Thyroid gland (tissue), 4 donors: ENCODE data around the gene ADO.

Source experiments
- POLR2A ChIP-seq, 2 donors: fragments of 450-650 bp; IDR thresholded peaks; one replicate each; pipeline ENCODE4 v1.6.1; 2017; ENCODE audit warnings: antibody characterized with exemption in 2 of 2, mild to moderate bottlenecking in 2 of 2, moderate library complexity in 1 of 2
- TF ChIP-seq, protein P1 (sequence below), 6 experiments: fragments of 200-600 bp in 3 of 6; fragments of 450-650 bp in 3 of 6; sonication (generic) in 3 of 6; IDR thresholded peaks; one replicate each; pipeline ENCODE4 v1.5.1; 2016 to 2019; ENCODE audit warnings: antibody characterized with exemption in 6 of 6, mild to moderate bottlenecking in 2 of 6, inconsistent platforms in 1 of 6, moderate library complexity in 1 of 6

DNA sequence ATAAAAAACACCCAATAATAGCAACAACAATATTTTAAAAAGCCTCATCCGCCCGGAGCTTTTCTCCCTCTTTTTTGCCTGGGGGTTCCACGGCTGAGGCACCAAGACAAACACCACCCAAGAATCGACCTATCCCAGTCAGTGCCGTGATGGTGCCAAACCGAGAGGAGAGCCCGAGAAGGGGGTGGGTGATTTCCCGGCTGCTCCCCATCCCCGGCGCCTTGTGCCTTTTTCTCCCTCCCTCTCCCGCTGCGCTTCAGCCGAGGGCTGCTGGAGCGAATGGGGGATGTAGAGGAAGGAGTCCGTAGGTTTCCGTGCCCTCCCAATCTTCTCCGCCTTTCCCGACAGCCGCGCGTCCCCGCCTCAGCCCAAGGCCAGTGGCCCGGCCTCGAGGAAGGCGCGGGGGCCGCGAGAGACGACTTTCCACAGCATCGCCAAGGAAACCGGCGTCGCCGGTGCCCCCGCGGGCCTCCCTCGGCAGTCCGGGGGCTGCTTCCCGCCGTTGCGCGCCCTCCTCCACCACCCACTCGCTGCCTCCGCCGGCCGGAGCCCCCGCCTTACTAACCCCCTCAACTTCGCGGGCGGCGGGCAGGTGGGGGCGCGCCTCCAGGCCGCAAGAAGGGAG is 10.3 kb downstream of the ADO start:
- TF ChIP-seq, protein P1, sequence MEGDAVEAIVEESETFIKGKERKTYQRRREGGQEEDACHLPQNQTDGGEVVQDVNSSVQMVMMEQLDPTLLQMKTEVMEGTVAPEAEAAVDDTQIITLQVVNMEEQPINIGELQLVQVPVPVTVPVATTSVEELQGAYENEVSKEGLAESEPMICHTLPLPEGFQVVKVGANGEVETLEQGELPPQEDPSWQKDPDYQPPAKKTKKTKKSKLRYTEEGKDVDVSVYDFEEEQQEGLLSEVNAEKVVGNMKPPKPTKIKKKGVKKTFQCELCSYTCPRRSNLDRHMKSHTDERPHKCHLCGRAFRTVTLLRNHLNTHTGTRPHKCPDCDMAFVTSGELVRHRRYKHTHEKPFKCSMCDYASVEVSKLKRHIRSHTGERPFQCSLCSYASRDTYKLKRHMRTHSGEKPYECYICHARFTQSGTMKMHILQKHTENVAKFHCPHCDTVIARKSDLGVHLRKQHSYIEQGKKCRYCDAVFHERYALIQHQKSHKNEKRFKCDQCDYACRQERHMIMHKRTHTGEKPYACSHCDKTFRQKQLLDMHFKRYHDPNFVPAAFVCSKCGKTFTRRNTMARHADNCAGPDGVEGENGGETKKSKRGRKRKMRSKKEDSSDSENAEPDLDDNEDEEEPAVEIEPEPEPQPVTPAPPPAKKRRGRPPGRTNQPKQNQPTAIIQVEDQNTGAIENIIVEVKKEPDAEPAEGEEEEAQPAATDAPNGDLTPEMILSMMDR (IDR thresholded peaks at IDR 0.05): no peak
- TF ChIP-seq POLR2A (IDR thresholded peaks at IDR 0.05): no peak
